PFSK-1 (cell line): ENCODE measurements around the gene CHAF1B.

Source experiments
- FOXP2 ChIP-seq: optimal IDR thresholded peaks from 2 replicates; pipeline ENCODE3; 2011; ENCODE audit warnings: borderline replicate concordance, control low read depth, inconsistent platforms; ENCODE audit not compliant: insufficient read depth; ENCODE audit errors: extremely low read length, extremely low read depth
- POLR2AphosphoS5 ChIP-seq: IDR thresholded peaks from 2 replicates; pipeline ENCODE4 v1.6.1; 2012; ENCODE audit warnings: low read depth, mild to moderate bottlenecking, control low read depth, low read length, moderate library complexity
- REST ChIP-seq, 2 experiments: IDR thresholded peaks; 2 replicates each; pipeline versions ENCODE4 v1.6.1 to v1.8.0; 2011 to 2012; ENCODE audit warnings: low read depth in 2 of 2, low read length in 2 of 2, control low read depth in 1 of 2, inconsistent platforms in 1 of 2, mild to moderate bottlenecking in 1 of 2, moderate library complexity in 1 of 2; ENCODE audit not compliant: insufficient read depth in 1 of 2
- SIN3A ChIP-seq: IDR thresholded peaks from 2 replicates; pipeline ENCODE4 v1.6.1; 2012; ENCODE audit warnings: mild to moderate bottlenecking, low read length, moderate library complexity, borderline replicate concordance; ENCODE audit not compliant: insufficient read depth
- TAF1 ChIP-seq: IDR thresholded peaks from 2 replicates; pipeline ENCODE4 v1.6.1; 2012; ENCODE audit warnings: low read length, control low read depth, borderline replicate concordance; ENCODE audit not compliant: insufficient read depth

GRCh38 chr21:36451506-36451905, 66.3 kb downstream of the CHAF1B start:
- no peak for TF ChIP-seq REST (IDR thresholded peaks at IDR 0.05; ENCODE audit: insufficient read depth in 1 of 2, low read depth in 2 of 2, low read length in 2 of 2)
- no peak for TF ChIP-seq POLR2AphosphoS5
- no peak for TF ChIP-seq TAF1
- no peak for TF ChIP-seq SIN3A
- TF ChIP-seq FOXP2, result no peak
